ENCODE results near the gene FBXL17.
A peak's percentile ranks its signal among the peaks of the same experiment; 100 is the strongest.
"Not testable (repeated sequence)": the region's sequence is repeated elsewhere in the genome, so short reads cannot be mapped to it uniquely, and the experiment has no call there.

FBXL17 gene

GRCh38 chr5:108381954-108382783 is at the start of gene FBXL17:
Gene FBXL17, minus strand, starts transcription at chr5:108382098.
- peak; percentile 95 for DNase-seq (ENCODE audit: low read depth, low spot score)

GRCh38 chr5:108430931-108431608 is 49.2 kb upstream of the FBXL17 start:
- DNase-seq (ENCODE audit: low read depth, low spot score): no peak

GRCh38 chr5:108421713-108422112 is 39.8 kb upstream of the FBXL17 start:
- DNase-seq (ENCODE audit: low read depth, low spot score): no peak

GRCh38 chr5:108420755-108421154 is 38.9 kb upstream of the FBXL17 start:
- no peak for DNase-seq (ENCODE audit: low read depth, low spot score)

GRCh38 chr5:108420158-108420557 is 38.3 kb upstream of the FBXL17 start:
- DNase-seq (ENCODE audit: low read depth, low spot score): no peak

DNA sequence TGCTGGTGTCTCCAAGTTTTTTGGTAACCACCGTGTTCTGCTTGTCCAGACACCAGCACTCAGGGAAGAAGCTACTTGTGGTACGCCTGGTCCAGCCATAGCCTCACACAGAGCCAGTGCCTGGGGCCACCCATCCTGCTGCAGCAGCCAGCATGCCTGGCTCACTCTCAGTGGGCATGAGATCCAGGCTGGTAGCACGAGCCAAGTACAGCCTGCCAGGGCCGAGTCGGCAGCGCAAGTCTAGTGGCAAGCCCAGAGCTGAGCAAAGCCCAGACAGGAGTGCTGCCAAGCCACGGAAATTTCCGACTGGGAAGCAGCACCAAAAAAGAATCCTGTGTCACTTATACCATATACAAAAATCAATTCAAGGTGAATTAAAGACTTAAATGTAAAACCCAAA is 36.3 kb upstream of the FBXL17 start:
- no peak for DNase-seq (ENCODE audit: low read depth, low spot score)

DNA sequence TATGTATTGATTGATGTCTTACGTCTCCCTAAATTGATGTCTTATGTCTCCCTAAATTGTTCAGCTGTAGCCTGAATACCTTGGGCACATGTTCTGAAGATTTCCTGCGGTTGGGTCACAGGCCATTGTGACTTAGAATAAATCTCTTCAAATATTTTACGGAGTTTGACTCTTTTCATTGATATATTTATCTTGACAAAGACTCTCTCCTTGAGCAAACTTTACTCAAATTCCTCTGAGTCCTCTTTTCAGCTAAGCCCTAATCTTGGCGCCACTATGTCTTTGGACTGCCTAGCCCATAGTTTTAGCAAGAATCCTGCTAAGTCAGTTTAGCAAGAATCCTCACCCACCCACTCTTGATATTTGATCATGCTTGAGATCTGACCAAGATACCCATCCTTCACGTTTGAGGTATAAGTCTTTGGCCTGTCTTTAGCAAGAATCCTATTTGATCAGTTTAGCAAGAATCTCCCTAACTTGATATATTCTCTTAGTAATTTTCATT is 35.3 kb upstream of the FBXL17 start:
- no peak for DNase-seq (ENCODE audit: low read depth, low spot score)

GRCh38 chr5:108415726-108416125 is 33.8 kb upstream of the FBXL17 start:
- DNase-seq (ENCODE audit: low read depth, low spot score): no peak

GRCh38 chr5:108409786-108410185 is 27.9 kb upstream of the FBXL17 start:
- no peak for DNase-seq (ENCODE audit: low read depth, low spot score)

DNA sequence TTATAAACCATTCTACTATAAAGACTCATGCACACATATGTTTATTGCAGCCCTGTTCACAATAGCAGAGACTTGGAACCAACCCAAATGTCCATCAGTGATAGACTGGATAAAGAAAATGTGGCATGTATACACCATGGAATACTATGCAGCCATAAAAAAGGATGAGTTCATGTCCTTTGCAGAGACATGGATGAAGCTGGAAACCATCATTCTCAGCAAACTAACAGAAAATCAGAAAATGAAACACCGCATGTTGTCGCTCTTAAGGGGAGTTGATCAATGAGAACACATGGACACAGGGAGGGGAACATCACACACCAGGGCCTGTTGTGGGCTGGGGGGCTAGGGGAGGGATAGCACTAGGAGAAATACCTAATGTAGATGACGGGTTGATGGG is 23.3 kb upstream of the FBXL17 start:
- DNase-seq (ENCODE audit: low read depth, low spot score): not testable (repeated sequence)

GRCh38 chr5:108398964-108399363 is 17.1 kb upstream of the FBXL17 start:
- peak; percentile 66 for DNase-seq (ENCODE audit: low read depth, low spot score)

- DNase-seq (ENCODE audit: low read depth, low spot score): not testable (repeated sequence)
Observed at GRCh38 chr5:108396837-108397236, 14.9 kb upstream of the FBXL17 start.

- DNase-seq (ENCODE audit: low read depth, low spot score): no peak
Observed at GRCh38 chr5:108387758-108388157, 5.9 kb upstream of the FBXL17 start.

GRCh38 chr5:108386345-108387061 is 4.6 kb upstream of the FBXL17 start:
- DNase-seq (ENCODE audit: low read depth, low spot score): no peak

GRCh38 chr5:108384741-108385140 is 2.8 kb upstream of the FBXL17 start:
- DNase-seq (ENCODE audit: low read depth, low spot score): no peak

DNA sequence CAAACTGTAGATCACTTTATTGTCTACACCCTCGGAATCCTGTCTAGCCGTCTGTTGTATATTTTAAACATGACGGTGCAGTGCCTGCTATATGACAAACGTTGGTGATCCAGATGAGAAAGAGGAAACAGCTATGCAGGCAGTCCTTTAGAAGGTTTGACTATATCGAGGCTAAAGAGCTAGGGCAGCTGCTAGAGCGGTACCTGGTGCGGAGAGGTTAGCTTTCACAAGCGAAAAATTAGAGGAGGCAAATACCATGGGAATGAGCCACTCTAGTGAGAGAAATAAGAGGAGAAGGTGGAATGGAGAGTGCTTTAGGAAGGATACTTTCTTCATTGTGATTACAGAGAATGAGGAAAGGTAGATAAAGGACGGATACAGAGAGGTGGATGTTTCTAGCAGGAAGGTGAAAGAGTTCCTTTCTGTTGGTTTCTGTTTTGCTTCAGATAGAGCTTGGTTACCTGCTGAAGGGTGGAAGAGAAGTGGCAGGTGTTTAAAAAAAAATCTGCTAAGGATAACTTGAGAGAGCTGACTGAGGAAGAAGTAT is 959 bp upstream of the FBXL17 start:
- DNase-seq (ENCODE audit: low read depth, low spot score): no peak

GRCh38 chr5:108381350-108381953 is 446 bp downstream of the FBXL17 start:
- peak; percentile 73 for DNase-seq (ENCODE audit: low read depth, low spot score)

- peak; percentile 19 for DNase-seq (ENCODE audit: low read depth, low spot score)
Observed at GRCh38 chr5:108380531-108381349, 1.2 kb downstream of the FBXL17 start.

DNA sequence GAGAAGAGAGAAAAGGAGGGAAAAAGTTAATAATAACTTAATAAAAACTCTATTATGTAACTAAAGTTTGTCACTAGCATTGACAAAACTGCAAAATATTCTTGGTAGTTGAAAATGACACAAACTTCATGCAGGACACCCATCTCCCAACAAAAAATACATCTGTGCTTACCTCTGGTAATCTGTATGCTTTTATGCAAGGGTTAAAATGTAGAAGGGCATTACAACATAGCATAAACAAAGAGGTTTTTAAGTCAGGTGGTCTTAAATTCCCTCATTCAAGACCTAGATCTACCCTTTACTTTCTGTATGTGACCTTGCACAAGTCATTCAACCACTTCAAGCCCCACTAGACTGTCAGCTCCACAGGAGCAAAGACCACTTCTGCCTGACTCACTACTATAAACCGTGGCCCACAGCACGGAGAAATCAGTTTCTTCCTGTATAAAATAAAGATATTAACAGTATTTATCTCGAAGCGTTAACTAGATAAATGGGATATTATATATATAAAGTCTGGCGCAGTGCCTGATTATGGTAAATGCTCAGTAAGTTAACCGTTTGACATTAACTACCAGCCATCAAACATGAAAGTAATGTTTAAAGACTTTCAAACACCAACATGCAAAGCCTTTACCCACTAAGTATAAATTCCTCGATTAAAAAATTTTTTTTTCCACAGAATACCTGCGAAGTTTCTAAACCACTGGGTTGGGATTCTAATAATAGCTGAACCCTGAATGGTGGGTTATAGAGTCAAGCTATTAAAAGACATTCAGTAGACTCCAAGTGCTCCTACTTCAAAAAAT is 2.0 kb downstream of the FBXL17 start:
- no peak for DNase-seq (ENCODE audit: low read depth, low spot score)

GRCh38 chr5:108375768-108376167 is 6.1 kb downstream of the FBXL17 start:
- no peak for DNase-seq (ENCODE audit: low read depth, low spot score)

All from ELF-1 (cell line).